PC-9 (cell line): Measurements from ENCODE around the gene TXLNA.

Experiments used
- EZH2 ChIP-seq: fragments of 200-600 bp; sonication (generic); IDR thresholded peaks from 2 replicates; pipeline ENCODE4 v1.8.0; 2017; ENCODE audit warnings: antibody characterized with exemption, low read depth
- TF ChIP-seq, protein P1 (sequence below): fragments of 200-600 bp; sonication (generic); conservative IDR thresholded peaks from 2 replicates; pipeline ENCODE4 v1.6.1; 2017; ENCODE audit warnings: mixed run types, antibody characterized with exemption, mild to moderate bottlenecking, moderate library complexity

DNA sequence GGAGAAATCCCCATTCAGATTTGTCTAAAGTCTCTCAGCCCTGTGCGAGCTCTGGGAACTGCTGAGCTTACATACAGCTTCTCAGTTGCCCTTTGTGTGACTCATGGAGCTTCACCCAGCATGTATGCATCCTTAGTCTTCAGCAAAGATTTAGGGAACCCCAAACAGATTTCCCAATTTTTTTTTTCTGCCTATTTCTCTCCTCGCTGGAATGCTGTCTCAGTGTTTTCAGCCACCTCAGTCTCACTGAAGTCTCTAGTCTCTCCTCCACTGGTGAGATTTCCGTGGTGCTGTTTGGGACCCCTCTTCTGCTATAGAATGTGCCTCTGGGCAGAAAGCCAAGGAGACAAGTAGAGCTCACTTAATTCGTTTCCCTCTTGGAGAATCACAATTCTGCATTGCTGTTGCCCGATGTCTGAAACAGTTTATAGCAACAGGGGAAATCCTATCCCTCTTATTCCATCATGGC, 28.1 kb upstream of the TXLNA start:
- TF ChIP-seq, protein P1, sequence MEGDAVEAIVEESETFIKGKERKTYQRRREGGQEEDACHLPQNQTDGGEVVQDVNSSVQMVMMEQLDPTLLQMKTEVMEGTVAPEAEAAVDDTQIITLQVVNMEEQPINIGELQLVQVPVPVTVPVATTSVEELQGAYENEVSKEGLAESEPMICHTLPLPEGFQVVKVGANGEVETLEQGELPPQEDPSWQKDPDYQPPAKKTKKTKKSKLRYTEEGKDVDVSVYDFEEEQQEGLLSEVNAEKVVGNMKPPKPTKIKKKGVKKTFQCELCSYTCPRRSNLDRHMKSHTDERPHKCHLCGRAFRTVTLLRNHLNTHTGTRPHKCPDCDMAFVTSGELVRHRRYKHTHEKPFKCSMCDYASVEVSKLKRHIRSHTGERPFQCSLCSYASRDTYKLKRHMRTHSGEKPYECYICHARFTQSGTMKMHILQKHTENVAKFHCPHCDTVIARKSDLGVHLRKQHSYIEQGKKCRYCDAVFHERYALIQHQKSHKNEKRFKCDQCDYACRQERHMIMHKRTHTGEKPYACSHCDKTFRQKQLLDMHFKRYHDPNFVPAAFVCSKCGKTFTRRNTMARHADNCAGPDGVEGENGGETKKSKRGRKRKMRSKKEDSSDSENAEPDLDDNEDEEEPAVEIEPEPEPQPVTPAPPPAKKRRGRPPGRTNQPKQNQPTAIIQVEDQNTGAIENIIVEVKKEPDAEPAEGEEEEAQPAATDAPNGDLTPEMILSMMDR, result no peak
- TF ChIP-seq EZH2, result no peak
